ENCODE results near the gene PRKCA.

Gene PRKCA

GRCh38 chr17:66814570-66814969 lies 512.2 kb downstream of the PRKCA start:
- TF ChIP-seq CTCF (IDR thresholded peaks at IDR 0.05; ENCODE audit: extremely low read depth, missing control alignments): no peak

GRCh38 chr17:66817750-66818149 lies 515.3 kb downstream of the PRKCA start:
- no peak for TF ChIP-seq CTCF (IDR thresholded peaks at IDR 0.05; ENCODE audit: extremely low read depth, missing control alignments)

More at GRCh38 chr17:66814570-66814969, 512.2 kb downstream of the PRKCA start:
- DNase-seq (ENCODE audit: low spot score): no peak

GRCh38 chr17:66819466-66819865 lies 517.1 kb downstream of the PRKCA start:
- TF ChIP-seq CTCF (IDR thresholded peaks at IDR 0.05; ENCODE audit: extremely low read depth, missing control alignments): no peak
- no peak for DNase-seq (ENCODE audit: low spot score)

More at GRCh38 chr17:66817750-66818149, 515.3 kb downstream of the PRKCA start:
- DNase-seq (ENCODE audit: low spot score): no peak

GRCh38 chr17:66822009-66822408 lies 519.6 kb downstream of the PRKCA start:
- no peak for DNase-seq (ENCODE audit: low spot score)
- no peak for TF ChIP-seq CTCF (IDR thresholded peaks at IDR 0.05; ENCODE audit: extremely low read depth, missing control alignments)

- no peak for DNase-seq (ENCODE audit: low spot score)
- TF ChIP-seq CTCF (IDR thresholded peaks at IDR 0.05; ENCODE audit: extremely low read depth, missing control alignments): no peak
Observed at GRCh38 chr17:66826856-66827255, 524.4 kb downstream of the PRKCA start.

- TF ChIP-seq CTCF (IDR thresholded peaks at IDR 0.05; ENCODE audit: extremely low read depth, missing control alignments): no peak
- DNase-seq (ENCODE audit: low spot score): peak; percentile 66
Observed at GRCh38 chr17:66829386-66829864, 527.0 kb downstream of the PRKCA start.

- no peak for TF ChIP-seq CTCF (IDR thresholded peaks at IDR 0.05; ENCODE audit: extremely low read depth, missing control alignments)
- no peak for DNase-seq (ENCODE audit: low spot score)
Observed at GRCh38 chr17:66829883-66830282, 527.5 kb downstream of the PRKCA start.

Measured in GM20000 (cell line).